CD14-positive monocyte (primary cell): Measurements from ENCODE around the gene SDC4. TPM values are rescaled to one million over a fixed set of nuclear protein-coding genes. Genes with fewer than 3 reads are reported as not detected.
A peak's percentile ranks its signal among the peaks of the same experiment; 100 is the strongest.

Source experiments
- DNase-seq, 3 donors: peaks; one replicate each; pipeline ENCODE4 v3.0.0-alpha.2; 2011 to 2022
- H2AFZ ChIP-seq: 2 replicates; pipeline ENCODE4 v1.6.0; 2012; ENCODE audit warnings: mild to moderate bottlenecking, low read depth, low read length, inconsistent platforms; ENCODE audit not compliant: insufficient read depth, poor library complexity, severe bottlenecking
- H3K27ac ChIP-seq, 2 donors: 1 replicate in 1 of 2; 2 replicates in 1 of 2; pipeline ENCODE4 v1.5.1; 2012 to 2013; ENCODE audit warnings: low read length in 2 of 2, control low read depth in 1 of 2, inconsistent platforms in 1 of 2, low read depth in 1 of 2, mild to moderate bottlenecking in 1 of 2
- H3K27me3 ChIP-seq, 2 donors: one replicate each; pipeline versions ENCODE4 v1.6.0 to v1.6.1; 2011 to 2013; ENCODE audit warnings: low read length in 2 of 2; ENCODE audit not compliant: control insufficient read depth in 2 of 2, insufficient read depth in 2 of 2
- H3K36me3 ChIP-seq, 2 donors: replicated peaks in 1 of 2; 1 replicate in 1 of 2; 2 replicates in 1 of 2; pipeline versions ENCODE4 v1.5.1 to v1.6.1; 2012 to 2013; ENCODE audit warnings: low read length in 2 of 2, control low read depth in 1 of 2, inconsistent platforms in 1 of 2, mild to moderate bottlenecking in 1 of 2; ENCODE audit not compliant: insufficient read depth in 2 of 2, control insufficient read depth in 1 of 2
- H3K4me1 ChIP-seq, 2 donors: 1 replicate in 1 of 2; 2 replicates in 1 of 2; pipeline versions ENCODE4 v1.5.1 to v1.6.1; 2012 to 2013; ENCODE audit warnings: low read length in 2 of 2, control low read depth in 1 of 2, inconsistent platforms in 1 of 2, mild to moderate bottlenecking in 1 of 2, moderate library complexity in 1 of 2; ENCODE audit not compliant: insufficient read depth in 2 of 2, control insufficient read depth in 1 of 2
- H3K4me2 ChIP-seq: replicated peaks from 2 replicates; pipeline ENCODE3; 2012; ENCODE audit warnings: low read length, moderate library complexity, mild to moderate bottlenecking; ENCODE audit not compliant: poor library complexity, severe bottlenecking; ENCODE audit errors: extremely low read depth
- H3K4me3 ChIP-seq, 3 experiments: fragments of 200-600 bp in 1 of 3; sonication (generic) in 1 of 3; replicated peaks in 1 of 3; 1 replicate in 2 of 3; 2 replicates in 1 of 3; pipeline ENCODE4 v1.5.1; 2011 to 2013; ENCODE audit warnings: low read length in 3 of 3, mild to moderate bottlenecking in 3 of 3, control low read depth in 2 of 3, low read depth in 2 of 3, inconsistent platforms in 1 of 3, moderate library complexity in 1 of 3
- H3K79me2 ChIP-seq: 2 replicates; pipeline ENCODE4 v1.6.0; 2012; ENCODE audit warnings: mild to moderate bottlenecking, control low read depth, inconsistent platforms, low read length, moderate library complexity; ENCODE audit not compliant: insufficient read depth
- H3K9ac ChIP-seq: 2 replicates; pipeline ENCODE4 v1.6.0; 2017; ENCODE audit warnings: low read length, mild to moderate bottlenecking; ENCODE audit not compliant: insufficient read depth, poor library complexity, severe bottlenecking
- H3K9me3 ChIP-seq, 2 donors: replicated peaks in 1 of 2; 1 replicate in 1 of 2; 2 replicates in 1 of 2; pipeline versions ENCODE4 v1.5.1 to v1.6.1; 2012 to 2013; ENCODE audit warnings: low read length in 2 of 2, control low read depth in 1 of 2; ENCODE audit not compliant: control insufficient read depth in 1 of 2, insufficient read depth in 1 of 2
- H4K20me1 ChIP-seq: 2 replicates; pipeline ENCODE4 v1.6.0; 2012; ENCODE audit warnings: mild to moderate bottlenecking, low read length, control low read depth, moderate library complexity; ENCODE audit not compliant: insufficient read depth
- H3K27ac Mint-ChIP-seq, 7 donors: one replicate each; pipeline ENCODE4 v1.8.0; 2020; ENCODE audit warnings: mild to moderate bottlenecking in 7 of 7, mixed read lengths in 7 of 7, moderate library complexity in 6 of 7, inconsistent platforms in 2 of 7
- H3K27me3 Mint-ChIP-seq, 3 donors: one replicate each; pipeline ENCODE4 v1.8.0; 2021 to 2022; ENCODE audit warnings: low read depth in 3 of 3, mild to moderate bottlenecking in 3 of 3, mixed read lengths in 3 of 3, moderate library complexity in 3 of 3, inconsistent platforms in 1 of 3
- H3K36me3 Mint-ChIP-seq, 2 donors: one replicate each; pipeline ENCODE4 v1.8.0; 2020; ENCODE audit warnings: mixed read lengths in 2 of 2, inconsistent platforms in 1 of 2, mild to moderate bottlenecking in 1 of 2
- H3K4me1 Mint-ChIP-seq: one replicate; pipeline ENCODE4 v1.8.0; 2020; ENCODE audit warnings: mild to moderate bottlenecking, mixed read lengths
- H3K4me3 Mint-ChIP-seq, 2 donors: one replicate each; pipeline ENCODE4 v1.8.0; 2020; ENCODE audit warnings: mild to moderate bottlenecking in 2 of 2, mixed read lengths in 2 of 2, moderate library complexity in 1 of 2
- H3K9me3 Mint-ChIP-seq, 7 donors: one replicate each; pipeline ENCODE4 v1.8.0; 2020 to 2022; ENCODE audit warnings: mixed read lengths in 7 of 7, mild to moderate bottlenecking in 6 of 7, moderate library complexity in 6 of 7, inconsistent platforms in 2 of 7
- WGBS: methylation state at CpG from one replicate; pipeline ENCODE4 v1.1.5; 2013; ENCODE audit warnings: missing lambda C conversion rate; ENCODE audit not compliant: insufficient coverage; 5-methylcytosine and 5-hydroxymethylcytosine counted together
- intact Hi-C, 2 donors: fragments of 100-400 bp; cut with micrococcal nuclease; formaldehyde crosslinking; loops; one replicate each; pipeline versions ENCODE4 v1.15.0 to v1.15.1; 2023
- polyA plus RNA-seq, 3 donors: library from polyadenylated mRNA; depleted of rRNA in 1 of 3; unstranded in 2 of 3; stranded (reverse) in 1 of 3; fragments of 300-500 nt in 2 of 3; fragments of >200 nt in 1 of 3; fragmentation: Illumina TruSeq in 2 of 3; gene quantifications; 1 replicate in 2 of 3; 2 replicates in 1 of 3; pipeline ENCODE4 v1.2.3, GENCODE V29; 2012 to 2021
- TF ChIP-seq, protein P1 (sequence below): fragments of 200-600 bp; IDR thresholded peaks from one replicate; pipeline ENCODE4 v1.8.0; 2022; ENCODE audit warnings: antibody characterized with exemption, mild to moderate bottlenecking

Gene SDC4
- polyA plus RNA-seq, 3 donors: 1.6 to 5.1 (median 1.9) TPM

DNA sequence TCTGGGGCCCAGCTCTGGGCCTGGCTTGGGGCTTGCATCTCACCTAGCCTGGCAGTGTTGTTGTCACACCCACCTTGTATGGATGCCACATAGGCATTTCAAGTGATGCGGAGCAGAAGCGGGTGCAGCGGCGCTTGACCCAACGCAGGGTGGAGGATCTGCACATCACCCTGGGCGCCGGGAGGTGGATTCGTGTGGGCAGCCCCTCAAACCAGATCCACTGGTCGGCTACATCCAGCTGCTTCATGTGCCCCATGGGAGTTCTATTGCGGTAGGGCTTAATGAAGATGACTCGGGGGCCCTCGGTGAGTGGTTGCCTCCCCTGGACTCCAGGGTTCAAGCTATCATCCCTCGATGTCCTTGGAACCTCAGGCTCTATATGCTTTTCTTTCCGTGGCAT lies 26.7 kb upstream of the SDC4 start:
- Histone ChIP-seq H3K4me3 (no peak overlapping the region), H3K36me3 (peaks cover 0 to 5% of the 10 kb centered on the region in 2 donors), H3K9ac (no peak overlapping the region), H3K27ac (no peak overlapping the region), H3K27me3 (peaks cover 0 to 3% of the 10 kb centered on the region in 2 donors), H3K9me3 (no peaks in the 10 kb centered on the region), H3K79me2 (no peaks in the 10 kb centered on the region), H3K4me1 (peaks cover 15 to 19% of the 10 kb centered on the region in 2 donors), H3K4me2 (no peak overlapping the region), H2AFZ (no peak overlapping the region), H4K20me1 (no peaks in the 10 kb centered on the region)
- WGBS: 98% methylated on average over 14 of the region's 14 CpGs
- no peak for DNase-seq
- Mint-ChIP-seq H3K4me1 (peaks cover 19% of the 10 kb centered on the region), H3K4me3 (no peak overlapping the region), H3K27ac (no peak overlapping the region), H3K27me3 (peaks cover 2 to 11% (median 10%) of the 10 kb centered on the region in 3 donors), H3K36me3 (peaks cover 25 to 31% of the 10 kb centered on the region in 2 donors), H3K9me3 (peaks cover 0 to 3% (median 0%) of the 10 kb centered on the region in 7 donors)
- intact Hi-C loops: loop anchor here (2.0 to 5.0 kb wide), 3 partner anchors 32 to 62 kb away; partner anchors contain the start of gene DBNDD2 (in 1 of the 2)
- TF ChIP-seq, protein P1, sequence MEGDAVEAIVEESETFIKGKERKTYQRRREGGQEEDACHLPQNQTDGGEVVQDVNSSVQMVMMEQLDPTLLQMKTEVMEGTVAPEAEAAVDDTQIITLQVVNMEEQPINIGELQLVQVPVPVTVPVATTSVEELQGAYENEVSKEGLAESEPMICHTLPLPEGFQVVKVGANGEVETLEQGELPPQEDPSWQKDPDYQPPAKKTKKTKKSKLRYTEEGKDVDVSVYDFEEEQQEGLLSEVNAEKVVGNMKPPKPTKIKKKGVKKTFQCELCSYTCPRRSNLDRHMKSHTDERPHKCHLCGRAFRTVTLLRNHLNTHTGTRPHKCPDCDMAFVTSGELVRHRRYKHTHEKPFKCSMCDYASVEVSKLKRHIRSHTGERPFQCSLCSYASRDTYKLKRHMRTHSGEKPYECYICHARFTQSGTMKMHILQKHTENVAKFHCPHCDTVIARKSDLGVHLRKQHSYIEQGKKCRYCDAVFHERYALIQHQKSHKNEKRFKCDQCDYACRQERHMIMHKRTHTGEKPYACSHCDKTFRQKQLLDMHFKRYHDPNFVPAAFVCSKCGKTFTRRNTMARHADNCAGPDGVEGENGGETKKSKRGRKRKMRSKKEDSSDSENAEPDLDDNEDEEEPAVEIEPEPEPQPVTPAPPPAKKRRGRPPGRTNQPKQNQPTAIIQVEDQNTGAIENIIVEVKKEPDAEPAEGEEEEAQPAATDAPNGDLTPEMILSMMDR: no peak

DNA sequence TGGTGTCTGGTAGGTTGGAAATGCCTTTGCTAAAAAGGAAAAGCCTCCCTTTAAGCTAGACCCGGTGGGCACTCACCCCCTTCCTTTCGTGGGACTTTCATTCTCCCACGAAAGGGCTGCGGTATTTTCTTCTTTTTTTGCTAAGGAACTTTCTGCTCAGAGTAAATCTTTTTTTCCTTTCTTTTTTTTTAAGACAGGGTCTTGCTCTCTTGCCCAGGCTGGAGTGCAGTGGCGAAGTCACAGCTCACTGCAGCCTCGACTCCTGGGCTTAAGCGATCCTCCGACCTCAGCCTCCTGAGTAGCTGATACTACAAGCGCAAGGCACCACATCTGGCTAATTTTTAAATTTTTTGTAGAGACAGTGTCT lies 25.9 kb upstream of the SDC4 start:
- H3K36me3 ChIP-seq: peaks cover 0 to 5% of the 10 kb centered on the region in 2 donors
- DNase-seq: no peak
- peaks cover 17 to 22% of the 10 kb centered on the region in 2 donors for H3K4me1 ChIP-seq
- H3K27ac Mint-ChIP-seq: no peak overlapping the region
- H3K79me2 ChIP-seq: no peaks in the 10 kb centered on the region
- peaks cover 0 to 3% of the 10 kb centered on the region in 2 donors for H3K27me3 ChIP-seq
- peak overlapping the region; percentile 86 to 93 for H3K4me3 Mint-ChIP-seq
- 91% methylated on average over 4 of the region's 9 CpGs for WGBS
- H3K9me3 ChIP-seq: no peaks in the 10 kb centered on the region
- peaks cover 2 to 11% (median 10%) of the 10 kb centered on the region in 3 donors for H3K27me3 Mint-ChIP-seq
- no peak overlapping the region for H3K27ac ChIP-seq
- H3K9me3 Mint-ChIP-seq: peaks cover 0 to 3% (median 0%) of the 10 kb centered on the region in 7 donors
- TF ChIP-seq, protein P1: peak; percentile 77
- peak overlapping the region; percentile 39 for H3K9ac ChIP-seq
- peak overlapping the region in 1 of 3 experiments; percentile 77 for H3K4me3 ChIP-seq
- peaks cover 25 to 31% of the 10 kb centered on the region in 2 donors for H3K36me3 Mint-ChIP-seq
- H4K20me1 ChIP-seq: no peaks in the 10 kb centered on the region
- peaks cover 22% of the 10 kb centered on the region for H3K4me1 Mint-ChIP-seq
- intact Hi-C loops: loop anchor here (2.0 to 5.0 kb wide), 3 partner anchors 33 to 63 kb away; partner anchors contain the start of gene DBNDD2 (in 1 of the 2)
- peak overlapping the region; percentile 62 for H2AFZ ChIP-seq
- peak overlapping the region; percentile 81 for H3K4me2 ChIP-seq
